Choroid plexus epithelial cell (primary cell): ENCODE results near the gene JAKMIP2.
"Not testable (repeated sequence)": the region's sequence is repeated elsewhere in the genome, so short reads cannot be mapped to it uniquely, and the experiment has no call there.

Experiments
- DNase-seq: peaks from one replicate; pipeline ENCODE4 v3.0.0-alpha.2; 2010; ENCODE audit warnings: low read depth
- H3K4me3 ChIP-seq: 2 replicates; pipeline ENCODE4 v1.5.1; 2011; ENCODE audit warnings: low read depth, mild to moderate bottlenecking, control low read depth, low read length, moderate library complexity
- TF ChIP-seq, protein P1 (sequence below): conservative IDR thresholded peaks from 2 replicates; pipeline ENCODE4 v1.5.1; 2011; ENCODE audit warnings: low read depth, mild to moderate bottlenecking, control low read depth, inconsistent platforms, low read length, moderate library complexity

JAKMIP2 gene

DNA sequence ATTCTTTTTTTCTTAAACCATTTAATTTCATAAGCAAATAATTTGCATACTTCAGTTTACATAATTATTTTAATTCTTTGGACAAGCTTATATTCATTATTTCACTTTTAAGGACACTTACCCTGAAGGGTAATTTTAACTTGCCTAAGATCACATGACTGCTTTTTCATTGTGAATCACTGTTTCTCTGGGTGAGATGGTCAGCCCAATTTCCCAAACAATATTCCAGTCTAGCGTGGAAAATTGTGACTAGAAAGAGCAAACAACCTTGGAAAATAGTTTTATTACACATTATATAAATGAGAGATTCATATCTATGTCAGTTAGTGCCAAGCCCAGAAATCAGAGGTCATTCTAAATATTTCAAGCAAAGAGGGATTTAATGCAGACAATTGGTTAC, 21.4 kb upstream of the JAKMIP2 start:
- TF ChIP-seq, protein P1, sequence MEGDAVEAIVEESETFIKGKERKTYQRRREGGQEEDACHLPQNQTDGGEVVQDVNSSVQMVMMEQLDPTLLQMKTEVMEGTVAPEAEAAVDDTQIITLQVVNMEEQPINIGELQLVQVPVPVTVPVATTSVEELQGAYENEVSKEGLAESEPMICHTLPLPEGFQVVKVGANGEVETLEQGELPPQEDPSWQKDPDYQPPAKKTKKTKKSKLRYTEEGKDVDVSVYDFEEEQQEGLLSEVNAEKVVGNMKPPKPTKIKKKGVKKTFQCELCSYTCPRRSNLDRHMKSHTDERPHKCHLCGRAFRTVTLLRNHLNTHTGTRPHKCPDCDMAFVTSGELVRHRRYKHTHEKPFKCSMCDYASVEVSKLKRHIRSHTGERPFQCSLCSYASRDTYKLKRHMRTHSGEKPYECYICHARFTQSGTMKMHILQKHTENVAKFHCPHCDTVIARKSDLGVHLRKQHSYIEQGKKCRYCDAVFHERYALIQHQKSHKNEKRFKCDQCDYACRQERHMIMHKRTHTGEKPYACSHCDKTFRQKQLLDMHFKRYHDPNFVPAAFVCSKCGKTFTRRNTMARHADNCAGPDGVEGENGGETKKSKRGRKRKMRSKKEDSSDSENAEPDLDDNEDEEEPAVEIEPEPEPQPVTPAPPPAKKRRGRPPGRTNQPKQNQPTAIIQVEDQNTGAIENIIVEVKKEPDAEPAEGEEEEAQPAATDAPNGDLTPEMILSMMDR = no peak
- DNase-seq = no peak
- H3K4me3 ChIP-seq = no peak overlapping the region

DNA sequence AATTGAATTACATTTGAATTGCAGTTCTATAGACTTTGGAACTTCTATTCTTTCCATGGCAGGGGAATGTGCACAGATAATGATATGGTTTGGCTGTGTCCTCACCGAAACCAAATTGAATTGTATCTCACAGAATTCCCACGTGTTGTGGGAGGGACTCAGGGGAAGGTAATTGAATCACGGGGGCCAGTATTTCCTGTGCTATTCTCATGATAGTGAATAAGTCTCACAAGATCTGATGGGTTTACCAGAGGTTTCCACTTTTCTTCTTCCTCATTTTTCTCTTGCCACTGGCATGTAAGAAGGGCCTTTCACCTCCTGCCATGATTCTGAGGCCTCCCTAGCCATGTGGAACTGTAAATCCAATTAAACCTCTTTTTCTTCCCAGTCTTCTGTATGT, 20.6 kb upstream of the JAKMIP2 start:
- not testable (repeated sequence) for DNase-seq, H3K4me3 ChIP-seq

DNA sequence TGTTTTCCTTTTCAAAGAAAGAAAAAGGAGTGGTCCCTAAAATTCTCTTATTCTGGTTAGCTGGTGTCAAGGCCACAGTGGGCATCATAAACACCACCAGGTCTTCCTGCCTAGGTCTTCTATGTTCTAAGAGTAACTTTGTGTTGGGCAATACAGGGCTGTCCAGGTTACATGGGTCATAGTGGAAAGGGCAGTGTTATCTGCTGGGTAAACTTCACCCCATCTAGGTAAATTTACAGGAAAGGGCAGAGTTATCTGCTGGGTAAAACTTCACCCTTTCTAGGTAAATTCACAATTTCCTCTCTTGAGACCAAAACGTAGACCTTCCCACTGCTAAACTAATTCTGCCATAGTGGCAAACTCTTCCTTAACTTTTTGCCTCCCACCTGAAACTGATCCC, 18.9 kb upstream of the JAKMIP2 start:
- TF ChIP-seq, protein P1 = no peak
- H3K4me3 ChIP-seq = no peak overlapping the region
- no peak for DNase-seq

DNA sequence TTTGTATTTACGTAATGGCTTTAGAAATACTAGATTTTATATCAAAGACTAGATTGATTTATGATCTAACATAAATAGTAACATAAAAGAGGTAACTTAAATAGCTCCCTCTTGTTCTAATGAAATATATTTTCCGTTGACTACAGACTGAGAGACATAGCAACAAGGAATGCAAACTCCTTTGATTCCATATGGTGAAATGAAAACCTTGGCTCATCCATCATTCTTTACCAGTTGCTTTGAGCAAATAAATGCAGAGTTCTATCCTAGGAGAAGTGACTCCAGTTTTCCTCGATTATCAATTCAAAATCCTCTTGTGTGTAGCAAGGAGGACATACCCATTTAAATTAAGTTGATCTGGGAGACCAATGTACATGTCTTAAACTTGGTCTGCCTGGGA, 18.0 kb upstream of the JAKMIP2 start:
- no peak overlapping the region for H3K4me3 ChIP-seq
- no peak for DNase-seq
- TF ChIP-seq, protein P1 = no peak

- no peak overlapping the region for H3K4me3 ChIP-seq
- DNase-seq = no peak
- TF ChIP-seq, protein P1 = no peak
These were observed 14.2 kb upstream of the JAKMIP2 start for GRCh38 chr5:147796556-147797308.

GRCh38 chr5:147791181-147791580, 8.7 kb upstream of the JAKMIP2 start:
- TF ChIP-seq, protein P1 = no peak
- no peak for DNase-seq
- H3K4me3 ChIP-seq = no peak overlapping the region

DNA sequence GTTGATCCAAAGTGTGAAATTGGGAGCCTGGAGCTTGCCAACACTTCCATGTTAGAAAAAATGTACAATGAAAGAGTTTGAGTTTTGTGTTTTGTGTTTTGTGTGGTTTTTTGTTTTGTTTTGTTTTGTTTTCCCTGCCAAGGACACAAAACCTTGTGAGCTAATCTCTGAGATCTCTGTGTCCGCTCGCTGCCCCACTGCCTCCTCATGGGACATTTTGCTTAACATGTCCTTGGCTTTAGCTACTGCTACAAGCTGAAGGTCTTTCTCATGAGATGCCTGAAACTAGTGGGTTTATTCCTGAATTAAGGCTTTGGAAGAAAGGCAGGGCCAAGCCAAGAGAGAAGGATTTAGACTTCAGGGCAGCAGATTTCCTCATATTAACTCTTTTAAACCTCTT, 7.3 kb upstream of the JAKMIP2 start:
- TF ChIP-seq, protein P1 = no peak
- no peak for DNase-seq

More for the DNA sequence above, 7.3 kb upstream of the JAKMIP2 start:
- no peak overlapping the region for H3K4me3 ChIP-seq
